Measurements from ENCODE around the gene UBC.
"Not testable (repeated sequence)": the region's sequence is repeated elsewhere in the genome, so short reads cannot be mapped to it uniquely, and the experiment has no call there.

Gene UBC

GRCh38 chr12:124898923-124899294 is 15.5 kb downstream of the UBC start:
- H3K4me3 ChIP-seq (ENCODE audit: low read depth, low read length) = no peak overlapping the region
- TF ChIP-seq CTCF (IDR thresholded peaks at IDR 0.05; ENCODE audit: low read depth, low read length) = no peak

- no peak overlapping the region for H3K4me3 ChIP-seq (ENCODE audit: low read depth, low read length)
- TF ChIP-seq CTCF (IDR thresholded peaks at IDR 0.05; ENCODE audit: low read depth, low read length) = peak; percentile 34
These were observed 16.1 kb downstream of the UBC start for GRCh38 chr12:124898200-124898922.

- TF ChIP-seq CTCF (IDR thresholded peaks at IDR 0.05; ENCODE audit: low read depth, low read length) = no peak
- no peak overlapping the region for H3K4me3 ChIP-seq (ENCODE audit: low read depth, low read length)
These were observed 18.0 kb downstream of the UBC start for GRCh38 chr12:124896461-124896860.

GRCh38 chr12:124893792-124894516 is 20.5 kb downstream of the UBC start:
- H3K4me3 ChIP-seq (ENCODE audit: low read depth, low read length) = no peak overlapping the region
- no peak for TF ChIP-seq CTCF (IDR thresholded peaks at IDR 0.05; ENCODE audit: low read depth, low read length)

- no peak for TF ChIP-seq CTCF (IDR thresholded peaks at IDR 0.05; ENCODE audit: low read depth, low read length)
- H3K4me3 ChIP-seq (ENCODE audit: low read depth, low read length) = no peak overlapping the region
These were observed 26.2 kb downstream of the UBC start for GRCh38 chr12:124888260-124888659.

GRCh38 chr12:124887766-124888165 is 26.7 kb downstream of the UBC start:
- H3K4me3 ChIP-seq (ENCODE audit: low read depth, low read length) = not testable (repeated sequence)

GRCh38 chr12:124884587-124885438 is 29.6 kb downstream of the UBC start:
- H3K4me3 ChIP-seq (ENCODE audit: low read depth, low read length) = no peak overlapping the region

More at GRCh38 chr12:124884587-124885438, 29.6 kb downstream of the UBC start:
- no peak for TF ChIP-seq CTCF (IDR thresholded peaks at IDR 0.05; ENCODE audit: low read depth, low read length)
